ENCODE measurements around the gene SLC6A2.
"Not testable (repeated sequence)": the region's sequence is repeated elsewhere in the genome, so short reads cannot be mapped to it uniquely, and the experiment has no call there.

Gene SLC6A2

DNA sequence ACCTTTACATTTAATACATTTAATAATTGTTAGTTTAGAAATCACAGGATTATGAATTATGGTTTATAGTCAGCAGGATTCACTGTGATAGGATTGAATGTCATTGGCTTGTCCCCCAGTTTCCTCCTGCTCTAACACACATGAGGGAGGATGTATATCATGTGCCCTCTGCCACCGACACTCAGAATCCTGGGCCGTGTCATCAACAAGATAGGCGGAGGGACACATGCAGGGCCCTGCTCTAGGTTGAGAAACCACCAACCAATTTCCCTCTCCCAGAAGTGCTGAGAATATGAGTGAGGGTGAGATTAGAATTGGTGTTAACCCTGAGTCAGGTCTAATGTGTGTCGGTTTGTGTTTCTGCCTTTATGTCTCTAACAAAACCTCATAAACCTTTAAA is 92.0 kb downstream of the SLC6A2 start:
- TF ChIP-seq, protein P1, sequence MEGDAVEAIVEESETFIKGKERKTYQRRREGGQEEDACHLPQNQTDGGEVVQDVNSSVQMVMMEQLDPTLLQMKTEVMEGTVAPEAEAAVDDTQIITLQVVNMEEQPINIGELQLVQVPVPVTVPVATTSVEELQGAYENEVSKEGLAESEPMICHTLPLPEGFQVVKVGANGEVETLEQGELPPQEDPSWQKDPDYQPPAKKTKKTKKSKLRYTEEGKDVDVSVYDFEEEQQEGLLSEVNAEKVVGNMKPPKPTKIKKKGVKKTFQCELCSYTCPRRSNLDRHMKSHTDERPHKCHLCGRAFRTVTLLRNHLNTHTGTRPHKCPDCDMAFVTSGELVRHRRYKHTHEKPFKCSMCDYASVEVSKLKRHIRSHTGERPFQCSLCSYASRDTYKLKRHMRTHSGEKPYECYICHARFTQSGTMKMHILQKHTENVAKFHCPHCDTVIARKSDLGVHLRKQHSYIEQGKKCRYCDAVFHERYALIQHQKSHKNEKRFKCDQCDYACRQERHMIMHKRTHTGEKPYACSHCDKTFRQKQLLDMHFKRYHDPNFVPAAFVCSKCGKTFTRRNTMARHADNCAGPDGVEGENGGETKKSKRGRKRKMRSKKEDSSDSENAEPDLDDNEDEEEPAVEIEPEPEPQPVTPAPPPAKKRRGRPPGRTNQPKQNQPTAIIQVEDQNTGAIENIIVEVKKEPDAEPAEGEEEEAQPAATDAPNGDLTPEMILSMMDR (IDR thresholded peaks at IDR 0.05; ENCODE audit: low read depth, low read length): no peak

DNA sequence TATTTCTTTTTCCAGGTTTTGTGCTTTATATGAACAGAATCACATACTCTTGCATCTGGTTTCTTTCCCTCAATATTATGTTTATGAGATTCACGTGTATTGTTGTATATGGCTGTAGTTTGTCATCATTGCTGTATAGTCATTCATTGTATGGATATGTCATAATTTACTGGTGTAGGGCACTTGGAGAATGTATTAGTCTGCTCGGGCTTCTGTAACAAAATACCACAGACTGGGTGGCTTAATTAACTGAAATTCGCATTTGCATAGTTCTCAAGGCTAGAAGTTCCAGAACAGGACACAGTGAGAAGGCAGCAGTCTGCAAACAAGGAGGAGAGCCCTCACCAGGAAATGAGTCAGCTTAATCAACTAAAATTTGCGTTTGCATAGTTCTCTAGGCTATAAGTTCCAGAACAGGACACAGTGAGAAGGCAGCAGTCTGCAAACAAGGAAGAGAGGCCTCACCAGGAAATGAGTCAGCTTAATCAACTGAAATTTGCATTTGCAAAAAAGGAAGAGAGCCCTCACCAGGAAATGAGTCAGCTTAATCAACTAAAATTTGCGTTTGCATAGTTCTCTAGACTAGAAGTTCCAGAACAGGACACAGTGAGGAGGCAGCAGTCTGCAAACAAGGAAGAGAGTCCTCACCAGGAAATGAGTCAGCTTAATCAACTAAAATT is 96.8 kb downstream of the SLC6A2 start:
- H3K4me3 ChIP-seq (ENCODE audit: low read depth, low read length); H3K27me3 ChIP-seq; H3K36me3 ChIP-seq; H3K9me3 ChIP-seq; DNase-seq; H3K4me1 ChIP-seq: not testable (repeated sequence)

More for the DNA sequence above, 92.0 kb downstream of the SLC6A2 start:
- H3K9me3 ChIP-seq: no peaks in the 10 kb centered on the region
- no peaks in the 10 kb centered on the region for H3K36me3 ChIP-seq
- peaks cover 9% of the 10 kb centered on the region for H3K27me3 ChIP-seq
- DNase-seq: no peak
- H3K4me3 ChIP-seq (ENCODE audit: low read depth, low read length): no peak overlapping the region
- H3K4me1 ChIP-seq: no peaks in the 10 kb centered on the region

DNA sequence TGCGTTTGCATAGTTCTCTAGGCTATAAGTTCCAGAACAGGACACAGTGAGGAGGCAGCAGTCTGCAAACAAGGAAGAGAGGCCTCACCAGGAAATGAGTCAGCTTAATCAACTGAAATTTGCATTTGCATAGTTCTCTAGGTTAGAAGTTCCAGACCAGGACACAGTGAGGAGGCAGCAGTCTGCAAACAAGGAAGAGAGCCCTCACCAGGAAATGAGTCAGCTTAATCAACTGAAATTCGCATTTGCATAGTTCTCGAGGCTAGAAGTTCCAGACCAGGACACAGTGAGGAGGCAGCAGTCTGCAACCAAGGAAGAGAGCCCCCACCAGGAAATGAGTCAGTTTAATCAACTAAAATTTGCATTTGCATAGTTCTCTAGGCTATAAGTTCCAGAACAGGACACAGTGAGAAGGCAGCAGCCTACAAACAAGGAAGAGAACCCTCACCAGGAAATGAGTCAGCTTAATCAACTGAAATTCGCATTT is 97.4 kb downstream of the SLC6A2 start:
- not testable (repeated sequence) for H3K4me1 ChIP-seq; H3K36me3 ChIP-seq; DNase-seq; H3K4me3 ChIP-seq (ENCODE audit: low read depth, low read length); H3K9me3 ChIP-seq; H3K27me3 ChIP-seq

All from BE2C (cell line).